Loucy (cell line): ENCODE data around the gene TAPBP.

Source experiments
- CTCF ChIP-seq: fragments of 200-600 bp; sonication (generic); conservative IDR thresholded peaks from 2 replicates; pipeline ENCODE4 v1.5.1; 2014; ENCODE audit warnings: mild to moderate bottlenecking, antibody characterized with exemption, low read length
- EZH2phosphoT487 ChIP-seq: fragments of 200-600 bp; IDR thresholded peaks from 2 replicates; pipeline ENCODE4 v1.6.1; 2018; ENCODE audit warnings: antibody characterized with exemption, mild to moderate bottlenecking, moderate library complexity, borderline replicate concordance

- TF ChIP-seq CTCF (no peak), EZH2phosphoT487 (no peak)
Observed at GRCh38 chr6:33359331-33359730, 45.5 kb upstream of the TAPBP start.
